Muscle of back (tissue), 11 donors: Measurements from ENCODE around the gene MARCHF10. TPM values are rescaled to one million over a fixed set of nuclear protein-coding genes. Genes with fewer than 3 reads are reported as not detected.

Experiments
- DNase-seq, 3 donors: peaks; one replicate each; pipeline versions ENCODE4 v3.0.0 to v3.0.0-alpha.2; 2013
- polyA plus RNA-seq, 10 donors: library from polyadenylated mRNA; unstranded; fragments of 120-200 nt; gene quantifications; one replicate each; pipeline ENCODE4 v1.2.1, GENCODE V29; 2013; ENCODE audit not compliant: insufficient read length in 10 of 10

MARCHF10 gene
- polyA plus RNA-seq, 10 donors, result 0.11 to 0.72 (median 0.49) TPM; not detected in 1

DNA sequence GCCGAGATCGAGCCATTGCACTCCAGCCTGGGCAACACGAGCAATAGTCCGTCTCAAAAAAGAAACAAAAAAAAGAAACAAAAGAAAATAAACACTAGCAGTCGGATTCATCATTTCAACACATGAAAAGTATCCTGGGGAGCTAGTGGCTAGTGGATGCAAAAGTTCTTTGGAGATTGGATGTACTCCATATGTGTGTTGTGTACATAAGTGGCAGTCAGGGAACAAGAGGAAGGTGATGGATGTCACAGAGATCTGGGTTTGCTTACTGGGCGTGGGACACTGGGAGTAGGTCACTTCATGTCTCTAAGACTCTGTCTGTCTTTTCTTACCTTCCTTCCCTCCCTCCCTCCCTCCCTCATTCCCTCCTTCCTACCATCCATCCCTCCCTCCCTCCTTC is 145.3 kb downstream of the MARCHF10 start:
- no peak for DNase-seq

- DNase-seq, result no peak
Observed at GRCh38 chr17:62661337-62661736, 146.8 kb downstream of the MARCHF10 start.

GRCh38 chr17:62660629-62661118 is 147.4 kb downstream of the MARCHF10 start:
- DNase-seq, result no peak

DNA sequence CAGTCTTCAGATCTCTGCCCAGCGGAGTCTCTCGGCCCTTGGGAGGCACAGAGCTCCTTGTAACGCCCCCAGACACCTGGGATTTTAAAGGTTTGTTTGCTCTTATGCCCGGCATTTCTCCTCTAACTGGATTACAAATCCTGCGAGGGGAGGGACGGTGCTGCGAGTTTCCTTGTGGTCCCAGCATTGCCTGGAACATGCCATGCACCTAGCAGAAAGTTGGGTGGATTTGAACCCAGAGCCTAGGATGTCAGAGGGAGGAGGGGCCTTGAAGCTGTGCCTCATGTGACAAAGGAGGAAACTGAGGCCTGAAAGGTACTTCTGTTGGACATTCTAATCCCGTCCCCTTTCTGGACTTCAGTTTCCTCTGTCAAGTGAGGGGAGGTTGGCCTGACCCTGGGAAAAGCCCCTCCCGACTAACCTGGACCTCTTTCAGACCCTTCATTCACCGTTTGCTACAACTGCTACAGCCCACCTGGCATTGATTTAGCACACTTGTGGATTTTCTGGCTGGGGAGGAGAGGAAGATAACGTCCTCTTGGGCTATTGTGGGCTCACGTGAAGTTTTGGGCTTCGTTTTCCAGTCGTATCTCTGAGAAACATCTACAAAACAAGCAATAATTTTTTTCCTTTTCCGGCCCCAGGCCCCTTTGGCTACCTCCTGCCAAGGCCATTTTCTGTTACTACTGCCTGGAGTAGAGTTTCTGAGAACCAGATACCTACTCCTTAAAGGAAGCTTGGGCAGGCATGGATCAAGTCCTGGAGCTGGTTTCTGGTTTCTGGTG is 149.8 kb downstream of the MARCHF10 start:
- DNase-seq, result peak in 1 of 3 donors; percentile 57

DNA sequence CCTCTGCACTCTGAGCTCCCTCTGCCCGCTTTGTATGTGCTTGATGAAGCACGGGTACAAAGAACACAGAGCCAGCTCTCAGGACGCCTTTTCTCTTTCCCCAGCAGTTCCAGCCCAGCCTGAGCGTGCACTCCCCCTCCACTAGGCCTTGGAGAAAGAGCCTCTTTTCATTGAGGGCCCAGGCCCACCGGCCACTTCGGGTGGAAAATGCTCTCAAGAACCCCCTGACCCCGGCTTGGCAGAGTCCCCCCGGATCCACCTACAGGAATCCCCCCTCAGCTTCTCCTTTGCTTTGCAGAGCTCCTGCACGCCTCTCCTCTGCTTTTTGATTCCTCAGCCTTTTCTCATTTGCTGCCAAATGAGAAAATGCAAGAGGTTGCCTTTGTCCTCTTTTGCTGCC is 150.4 kb downstream of the MARCHF10 start:
- DNase-seq, result peak in 1 of 3 donors; percentile 41

DNA sequence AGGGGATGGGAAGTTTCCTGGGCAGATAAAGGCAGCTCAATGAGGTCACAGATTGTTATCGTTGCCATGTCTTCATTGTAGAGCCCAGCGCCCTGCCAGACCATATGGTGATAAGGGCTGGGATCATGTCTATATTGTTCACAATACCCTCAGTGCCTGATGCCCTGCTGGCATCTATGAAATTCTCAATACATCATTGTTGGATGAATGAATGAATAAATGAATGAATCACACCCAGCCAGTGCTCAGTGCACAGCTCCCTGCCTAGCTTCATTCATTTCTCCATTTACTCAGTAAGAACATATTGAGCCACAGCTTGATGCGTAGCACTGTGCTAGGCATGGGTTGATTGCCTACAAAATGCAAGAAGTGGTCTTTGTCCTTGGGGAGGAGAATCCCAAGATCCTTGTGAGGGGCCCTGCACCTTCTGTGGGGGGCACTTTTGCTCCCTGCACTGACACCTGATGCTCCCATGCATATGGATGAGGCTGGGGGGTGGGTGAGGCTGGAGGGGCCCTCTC is 150.9 kb downstream of the MARCHF10 start:
- DNase-seq, result peak in 1 of 3 donors; percentile 2

- no peak for DNase-seq
Observed at GRCh38 chr17:62656446-62656845, 151.7 kb downstream of the MARCHF10 start.

DNA sequence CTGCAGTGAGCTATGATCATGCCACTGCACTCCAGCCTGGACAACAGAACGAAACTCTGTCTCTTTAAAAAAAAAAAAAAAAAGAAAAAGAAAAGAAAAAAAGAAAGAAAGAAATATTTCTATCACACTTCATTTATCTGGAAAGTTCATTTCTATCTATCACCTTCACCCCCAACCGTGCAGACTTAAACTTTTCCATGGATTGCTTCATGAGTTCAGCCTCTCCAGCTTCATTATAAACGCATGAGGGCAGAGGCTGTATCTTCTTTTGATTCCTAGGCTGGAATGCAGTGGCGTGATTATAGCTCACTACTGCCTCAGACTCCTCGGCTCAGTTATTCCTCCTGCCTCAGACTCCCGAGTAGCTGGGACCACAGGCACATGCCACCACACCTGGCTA is 152.5 kb downstream of the MARCHF10 start:
- DNase-seq, result no peak

DNA sequence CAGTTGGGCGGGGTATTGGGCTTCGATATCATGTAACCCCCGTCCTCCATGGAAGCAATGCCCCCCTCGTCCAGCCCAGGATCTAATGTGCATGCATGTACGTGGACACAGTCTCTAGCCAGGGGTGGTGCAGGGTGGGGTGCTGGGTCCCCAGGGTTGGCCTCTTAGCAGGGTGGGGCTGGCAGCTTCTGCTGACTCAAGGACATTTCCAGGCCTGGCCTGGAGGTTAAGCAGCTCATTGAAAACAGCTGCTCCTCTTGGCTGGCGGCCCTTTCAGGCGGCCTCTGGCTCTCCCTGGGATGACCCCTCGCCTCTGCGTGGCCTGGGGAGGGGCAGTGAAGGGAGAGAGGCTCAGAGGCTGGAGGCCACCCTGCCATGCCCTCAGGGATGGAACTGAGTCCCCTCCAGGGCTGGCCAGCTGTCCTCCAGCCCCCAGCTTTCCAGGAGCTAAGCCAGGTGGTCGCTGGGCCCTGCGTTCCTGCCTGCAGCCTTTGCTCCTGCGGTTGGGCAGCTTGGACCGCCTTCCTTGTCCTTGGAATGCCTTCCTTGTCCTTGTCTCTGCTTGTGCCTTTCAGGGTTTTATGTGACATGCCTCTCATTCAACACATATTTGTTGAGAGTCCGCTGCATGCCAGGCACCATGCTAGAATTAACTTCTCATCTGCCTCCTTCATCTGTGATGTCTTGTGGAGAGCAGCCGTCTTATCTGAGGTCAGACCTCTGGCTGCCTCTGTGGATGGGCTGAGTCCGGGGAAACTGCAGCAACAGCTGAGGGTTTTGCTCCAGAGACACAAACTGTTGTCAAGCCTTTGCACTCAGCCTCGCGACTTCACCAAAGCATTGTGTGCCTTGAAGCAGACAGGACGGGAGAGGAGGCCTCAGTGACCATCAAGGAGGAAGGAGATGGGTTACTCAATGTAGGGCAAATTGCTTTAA is 154.0 kb downstream of the MARCHF10 start:
- peak; percentile 58 to 91 (median 85) for DNase-seq

DNA sequence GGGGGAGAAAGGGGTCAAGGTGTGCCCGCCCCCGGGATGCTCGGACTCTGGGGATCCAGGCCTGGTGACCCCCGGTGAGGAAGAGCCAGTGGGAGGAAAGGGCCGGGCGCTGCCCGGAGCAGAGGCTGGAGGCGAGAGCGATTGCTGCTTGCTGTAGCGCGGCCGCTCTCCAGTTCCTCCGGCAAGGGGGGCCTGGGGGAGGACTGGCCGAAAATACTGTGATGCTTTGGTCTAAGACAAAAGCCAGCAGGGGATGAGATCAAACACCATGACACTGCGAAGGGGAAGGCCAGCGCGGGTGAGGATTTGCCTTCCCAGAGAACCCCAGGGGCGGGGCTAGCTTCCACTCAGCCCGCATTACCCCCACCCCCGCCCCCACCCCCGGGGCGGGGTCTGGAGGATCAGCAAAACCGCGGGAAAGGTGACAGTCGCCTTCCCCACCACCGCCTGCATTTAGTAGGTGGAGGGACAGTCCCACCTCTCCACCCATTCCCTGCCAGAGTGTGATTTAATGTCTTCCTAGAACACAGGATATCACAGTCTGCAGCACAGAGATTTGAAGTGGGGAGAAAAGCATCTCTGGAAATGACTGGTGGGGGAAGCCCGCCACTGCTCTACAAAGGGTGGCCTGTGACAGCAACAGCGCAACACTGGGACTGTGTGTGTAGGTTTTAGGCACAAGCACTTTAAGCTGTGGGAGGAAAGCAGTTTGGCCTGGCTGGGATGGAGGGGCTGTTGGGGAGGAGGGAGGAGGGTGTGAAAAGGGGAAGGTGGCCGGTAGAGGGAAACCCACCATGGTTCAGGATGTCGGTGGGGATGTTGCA is 154.9 kb downstream of the MARCHF10 start:
- peak in 2 of 3 donors; percentile 77 to 84 for DNase-seq

- DNase-seq, result peak in 1 of 3 donors; percentile 72
Observed at GRCh38 chr17:62652251-62653001, 155.7 kb downstream of the MARCHF10 start.

Other genes starting within 250 kb of the MARCHF10 start
- 100 to 1,000 TPM; 112 to 237 (median 150) TPM for gene MRC2, start 180.6 kb downstream of the MARCHF10 start, polyA plus RNA-seq
- gene TANC2, start 157.9 kb upstream of the MARCHF10 start, polyA plus RNA-seq, result 10 to 100 TPM; 29.0 to 43.0 (median 34.7) TPM